Endothelial cell (in vitro differentiated cells): ENCODE results near the gene CDS1. TPM values are rescaled to one million over a fixed set of nuclear protein-coding genes. Genes with fewer than 3 reads are reported as not detected.

Experiments used
- DNase-seq: peaks from one replicate; pipeline ENCODE4 v3.0.0; 2021; ENCODE audit warnings: low spot score
- H3K27ac Mint-ChIP-seq: one replicate; pipeline ENCODE4 v1.8.0; 2021; ENCODE audit warnings: mixed read lengths, inconsistent platforms; ENCODE audit not compliant: unreplicated experiment
- H3K27me3 Mint-ChIP-seq: one replicate; pipeline ENCODE4 v1.8.0; 2021; ENCODE audit warnings: mild to moderate bottlenecking, moderate library complexity, mixed read lengths, inconsistent platforms; ENCODE audit not compliant: unreplicated experiment
- H3K36me3 Mint-ChIP-seq: one replicate; pipeline ENCODE4 v1.8.0; 2021; ENCODE audit warnings: mild to moderate bottlenecking, low read depth, mixed read lengths, inconsistent platforms; ENCODE audit not compliant: unreplicated experiment
- H3K4me1 Mint-ChIP-seq: one replicate; pipeline ENCODE4 v1.8.0; 2021; ENCODE audit warnings: mild to moderate bottlenecking, mixed read lengths, inconsistent platforms; ENCODE audit not compliant: unreplicated experiment
- H3K4me3 Mint-ChIP-seq: one replicate; pipeline ENCODE4 v1.8.0; 2021; ENCODE audit warnings: mild to moderate bottlenecking, mixed read lengths, inconsistent platforms; ENCODE audit not compliant: unreplicated experiment
- H3K9me3 Mint-ChIP-seq: one replicate; pipeline ENCODE4 v1.8.0; 2021; ENCODE audit warnings: mixed read lengths, inconsistent platforms; ENCODE audit not compliant: unreplicated experiment
- CTCF ChIP-seq: fragments of 200-600 bp; sonication (generic); IDR thresholded peaks from one replicate; pipeline ENCODE4 v1.5.0; 2021; ENCODE audit warnings: antibody characterized with exemption; ENCODE audit not compliant: unreplicated experiment
- total RNA-seq: library from RNA; stranded (reverse); fragmentation: NEBNext Ultra II Directional; extraction: Animal tissue kit (Norgen Biotek cat#: 25700); gene quantifications from one replicate; pipeline ENCODE4 v1.2.1, GENCODE V29; 2021; ENCODE audit not compliant: unreplicated experiment

The CDS1 gene
- total RNA-seq, 1 donor from 2014 or later = 2.0 TPM

GRCh38 chr4:84634961-84635360 is 52.0 kb downstream of the CDS1 start:
- DNase-seq = no peak
- H3K9me3 Mint-ChIP-seq = no peaks in the 10 kb centered on the region
- TF ChIP-seq CTCF = no peak
- H3K4me1 Mint-ChIP-seq = peaks cover 4% of the 10 kb centered on the region
- H3K27me3 Mint-ChIP-seq = no peaks in the 10 kb centered on the region
- peaks cover 4% of the 10 kb centered on the region for H3K36me3 Mint-ChIP-seq
- H3K4me3 Mint-ChIP-seq = no peak overlapping the region
- no peak overlapping the region for H3K27ac Mint-ChIP-seq

- no peak for DNase-seq
- Mint-ChIP-seq H3K27me3 (no peaks in the 10 kb centered on the region), H3K4me3 (no peak overlapping the region)
These were observed 55.2 kb downstream of the CDS1 start for GRCh38 chr4:84638092-84638491.

GRCh38 chr4:84639145-84639544 is 56.2 kb downstream of the CDS1 start:
- no peak for DNase-seq
- H3K27me3 Mint-ChIP-seq = no peaks in the 10 kb centered on the region
- H3K4me1 Mint-ChIP-seq = peaks cover 4% of the 10 kb centered on the region
- no peak overlapping the region for H3K4me3 Mint-ChIP-seq
- H3K9me3 Mint-ChIP-seq = no peaks in the 10 kb centered on the region
- H3K36me3 Mint-ChIP-seq = peaks cover 4% of the 10 kb centered on the region
- H3K27ac Mint-ChIP-seq = no peak overlapping the region
- no peak for TF ChIP-seq CTCF

More at GRCh38 chr4:84638092-84638491, 55.2 kb downstream of the CDS1 start:
- H3K27ac Mint-ChIP-seq = no peak overlapping the region
- H3K9me3 Mint-ChIP-seq = no peaks in the 10 kb centered on the region
- peaks cover 4% of the 10 kb centered on the region for H3K4me1 Mint-ChIP-seq
- TF ChIP-seq CTCF = no peak
- peaks cover 4% of the 10 kb centered on the region for H3K36me3 Mint-ChIP-seq

GRCh38 chr4:84644087-84644486 is 61.2 kb downstream of the CDS1 start:
- H3K4me1 Mint-ChIP-seq = peaks cover 2% of the 10 kb centered on the region
- no peaks in the 10 kb centered on the region for H3K27me3 Mint-ChIP-seq
- no peak overlapping the region for H3K4me3 Mint-ChIP-seq
- H3K9me3 Mint-ChIP-seq = no peaks in the 10 kb centered on the region
- no peaks in the 10 kb centered on the region for H3K36me3 Mint-ChIP-seq
- TF ChIP-seq CTCF = no peak
- DNase-seq = no peak
- H3K27ac Mint-ChIP-seq = no peak overlapping the region

- Mint-ChIP-seq H3K27me3 (peaks cover under 1% of the 10 kb centered on the region), H3K9me3 (no peaks in the 10 kb centered on the region), H3K27ac (no peak overlapping the region), H3K4me1 (peaks cover 6% of the 10 kb centered on the region), H3K36me3 (no peaks in the 10 kb centered on the region), H3K4me3 (no peak overlapping the region)
- no peak for TF ChIP-seq CTCF
- DNase-seq = no peak
These were observed 64.5 kb downstream of the CDS1 start for GRCh38 chr4:84647312-84647884.
